Activated CD4-positive, alpha-beta T cell treated with anti-CD3 and anti-CD28 coated beads for 36 hours (primary cell): Measurements from ENCODE around the gene ATG7. TPM values are rescaled to one million over a fixed set of nuclear protein-coding genes. Genes with fewer than 3 reads are reported as not detected.

Source experiments
- ATAC-seq: fragments of 200-7000 bp; cut with Tn5 transposase; one replicate; pipeline ENCODE4 v1.10.0; 2021; ENCODE audit warnings: mild to moderate bottlenecking, moderate library complexity
- CTCF ChIA-PET: fragments of 350-600 bp; sonication (Branson Sonifier 250); formaldehyde crosslinking; loops from one replicate; lab custom pipeline; 2021; ENCODE audit warnings: antibody characterized with exemption; lab: Charles Lee
- POLR2A ChIA-PET: fragments of 350-600 bp; sonication (Branson Sonifier 250); formaldehyde crosslinking; loops from one replicate; lab custom pipeline; 2021; ENCODE audit warnings: antibody characterized with exemption, inconsistent platforms; lab: Charles Lee
- DNase-seq: peaks from one replicate; pipeline ENCODE4 v3.0.0-alpha.2; 2020
- H3K27ac Mint-ChIP-seq: one replicate; pipeline ENCODE4 v1.8.0; 2021; ENCODE audit warnings: mixed read lengths
- H3K27me3 Mint-ChIP-seq: one replicate; pipeline ENCODE4 v1.8.0; 2021; ENCODE audit warnings: mixed read lengths
- H3K36me3 Mint-ChIP-seq: one replicate; pipeline ENCODE4 v1.8.0; 2021; ENCODE audit warnings: low read depth, mixed read lengths
- H3K4me1 Mint-ChIP-seq: one replicate; pipeline ENCODE4 v1.8.0; 2021; ENCODE audit warnings: mixed read lengths
- H3K4me3 Mint-ChIP-seq: one replicate; pipeline ENCODE4 v1.8.0; 2021; ENCODE audit warnings: mild to moderate bottlenecking, moderate library complexity, mixed read lengths
- H3K9me3 Mint-ChIP-seq: one replicate; pipeline ENCODE4 v1.8.0; 2021; ENCODE audit warnings: low read depth, mixed read lengths
- intact Hi-C, 2 experiments: fragments of 100-400 bp; cut with DNase I in 1 of 2; cut with micrococcal nuclease in 1 of 2; formaldehyde crosslinking; loops; one replicate each; pipeline versions ENCODE4 v1.14.2 to v1.15.1; 2022 to 2024; cut with DNase I, micrococcal nuclease
- total RNA-seq, 2 experiments: library from RNA; stranded (reverse); gene quantifications; one replicate each; pipeline ENCODE4 v1.2.3, GENCODE V29; 2021

Gene ATG7
- total RNA-seq, 2 experiments from 2014 or later: 31.6 to 34.5 TPM

- intact Hi-C loops: no loop called here
Observed at GRCh38 chr3:11385891-11386290, 113.7 kb downstream of the ATG7 start.

GRCh38 chr3:11386465-11387113 lies 114.4 kb downstream of the ATG7 start:
- DNase-seq (no peak), ATAC-seq (no peak)
- Mint-ChIP-seq H3K27ac (no peak overlapping the region), H3K4me1 (peaks cover 18% of the 10 kb centered on the region), H3K27me3 (no peaks in the 10 kb centered on the region), H3K4me3 (no peak overlapping the region), H3K9me3 (no peaks in the 10 kb centered on the region), H3K36me3 (peaks cover 9% of the 10 kb centered on the region)
- intact Hi-C loops: no loop called here
- CTCF ChIA-PET: interaction anchor here (0.6 to 0.7 kb wide), 3 partner anchors 52 to 129 kb away, joined by 3 read pairs; no protein-coding TSS in a partner anchor
- POLR2A ChIA-PET: no interaction called here

More at GRCh38 chr3:11385891-11386290, 113.7 kb downstream of the ATG7 start:
- no peaks in the 10 kb centered on the region for H3K9me3 Mint-ChIP-seq
- DNase-seq (no peak), ATAC-seq (no peak)
- H3K27ac Mint-ChIP-seq: no peak overlapping the region
- peaks cover 11% of the 10 kb centered on the region for H3K36me3 Mint-ChIP-seq
- peaks cover 11% of the 10 kb centered on the region for H3K4me1 Mint-ChIP-seq
- no peak overlapping the region for H3K4me3 Mint-ChIP-seq
- no peaks in the 10 kb centered on the region for H3K27me3 Mint-ChIP-seq
- ChIA-PET POLR2A (no interaction called here), CTCF (interaction anchor here (0.6 kb wide), 1 partner anchor 130 kb away, joined by 3 read pairs; no protein-coding TSS in a partner anchor)

DNA sequence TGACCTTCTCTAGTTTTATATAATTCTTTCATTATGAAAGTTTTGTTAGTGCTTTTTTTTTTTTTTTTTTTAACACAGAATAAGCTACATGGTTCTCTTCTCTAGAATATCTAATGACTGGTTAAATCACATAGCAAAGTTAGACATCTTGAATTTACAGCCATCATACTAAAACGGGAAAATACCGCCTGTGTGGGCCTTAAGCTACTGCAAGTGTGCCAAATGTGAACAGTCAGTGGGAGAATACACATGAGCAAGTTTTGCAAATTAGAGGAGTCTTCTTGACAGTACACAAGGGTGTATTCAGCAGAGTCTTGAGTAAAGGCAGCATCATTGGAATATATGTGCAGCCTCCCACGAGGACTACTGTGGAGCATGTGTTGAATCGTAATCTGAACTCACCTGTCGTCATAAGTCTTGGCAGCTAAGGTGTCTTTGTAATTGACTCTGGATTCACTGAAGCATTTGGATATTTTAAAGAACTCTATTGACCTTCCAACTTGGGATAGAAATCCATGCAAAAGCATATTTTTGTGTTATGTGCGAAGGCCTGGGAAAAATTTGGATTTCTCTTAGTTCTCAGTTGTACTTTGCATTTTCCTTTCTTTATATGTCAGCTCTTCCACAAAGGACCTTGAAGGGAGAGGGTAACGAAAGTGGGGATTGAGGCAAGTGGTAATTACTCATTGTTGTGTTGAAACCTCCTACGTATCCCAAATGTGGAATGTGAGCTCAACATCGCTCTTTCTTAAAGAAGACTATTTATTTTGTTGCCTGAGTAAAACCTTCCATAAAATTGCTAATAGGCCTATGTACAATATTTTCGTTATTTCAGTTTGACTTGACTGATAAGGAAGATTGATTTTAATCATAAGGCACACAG lies 117.4 kb downstream of the ATG7 start:
- ATAC-seq (no peak), DNase-seq (no peak)
- intact Hi-C loops: no loop called here
- H3K27ac Mint-ChIP-seq: no peak overlapping the region
- H3K27me3 Mint-ChIP-seq: no peaks in the 10 kb centered on the region
- no peaks in the 10 kb centered on the region for H3K9me3 Mint-ChIP-seq
- H3K36me3 Mint-ChIP-seq: peaks cover 13% of the 10 kb centered on the region
- ChIA-PET POLR2A (interaction anchor here (0.6 kb wide), 1 partner anchor 253 kb away, joined by 4 read pairs; no protein-coding TSS in a partner anchor), CTCF (interaction anchor here (0.6 to 1.1 kb wide), 2 partner anchors 234 to 262 kb away, joined by 3 to 4 read pairs; no protein-coding TSS in a partner anchor)
- H3K4me3 Mint-ChIP-seq: no peak overlapping the region
- peaks cover 28% of the 10 kb centered on the region for H3K4me1 Mint-ChIP-seq

DNA sequence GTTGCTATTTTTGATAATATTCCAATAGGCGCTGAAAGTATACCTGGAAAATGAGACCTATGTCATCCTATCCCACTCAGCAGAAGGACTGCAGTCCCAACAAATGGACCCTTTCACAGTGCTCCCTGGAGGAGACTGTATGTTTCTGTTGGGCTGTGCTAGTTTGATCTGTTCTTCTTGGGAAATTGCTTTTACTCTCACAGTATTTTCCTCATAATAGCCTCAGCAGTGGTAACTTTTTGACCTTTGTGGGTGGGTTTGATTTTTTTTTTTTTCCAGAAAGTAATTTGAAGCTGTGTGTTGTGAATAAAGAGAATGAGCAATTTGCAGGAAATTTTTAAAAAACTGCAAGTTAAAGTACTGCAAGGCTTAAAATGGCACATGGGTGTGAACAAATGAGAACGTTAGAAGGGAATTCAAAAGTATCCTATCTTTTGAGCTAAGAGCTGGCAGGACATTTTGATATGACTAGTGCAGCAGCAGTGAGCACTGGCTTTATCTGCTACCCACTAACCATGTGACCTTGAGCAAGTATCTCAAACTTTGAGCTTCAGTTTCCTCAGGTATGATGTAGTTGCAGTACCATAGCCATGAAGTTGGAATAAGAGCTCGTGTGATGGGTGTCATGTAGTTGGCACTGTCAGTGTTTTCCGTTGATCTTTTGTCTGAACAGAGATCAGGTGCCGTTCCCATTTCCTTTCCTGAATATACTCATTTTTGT lies 118.4 kb downstream of the ATG7 start:
- DNase-seq (no peak), ATAC-seq (no peak)
- no peak overlapping the region for H3K4me3 Mint-ChIP-seq
- H3K4me1 Mint-ChIP-seq: peaks cover 28% of the 10 kb centered on the region
- H3K9me3 Mint-ChIP-seq: no peaks in the 10 kb centered on the region
- ChIA-PET CTCF (interaction anchor here (0.6 to 2.0 kb wide), 6 partner anchors 9 to 264 kb away, joined by 3 to 7 read pairs (median 4); no protein-coding TSS in a partner anchor), POLR2A (no interaction called here)
- peaks cover 13% of the 10 kb centered on the region for H3K36me3 Mint-ChIP-seq
- intact Hi-C loops: no loop called here
- no peaks in the 10 kb centered on the region for H3K27me3 Mint-ChIP-seq
- H3K27ac Mint-ChIP-seq: no peak overlapping the region

DNA sequence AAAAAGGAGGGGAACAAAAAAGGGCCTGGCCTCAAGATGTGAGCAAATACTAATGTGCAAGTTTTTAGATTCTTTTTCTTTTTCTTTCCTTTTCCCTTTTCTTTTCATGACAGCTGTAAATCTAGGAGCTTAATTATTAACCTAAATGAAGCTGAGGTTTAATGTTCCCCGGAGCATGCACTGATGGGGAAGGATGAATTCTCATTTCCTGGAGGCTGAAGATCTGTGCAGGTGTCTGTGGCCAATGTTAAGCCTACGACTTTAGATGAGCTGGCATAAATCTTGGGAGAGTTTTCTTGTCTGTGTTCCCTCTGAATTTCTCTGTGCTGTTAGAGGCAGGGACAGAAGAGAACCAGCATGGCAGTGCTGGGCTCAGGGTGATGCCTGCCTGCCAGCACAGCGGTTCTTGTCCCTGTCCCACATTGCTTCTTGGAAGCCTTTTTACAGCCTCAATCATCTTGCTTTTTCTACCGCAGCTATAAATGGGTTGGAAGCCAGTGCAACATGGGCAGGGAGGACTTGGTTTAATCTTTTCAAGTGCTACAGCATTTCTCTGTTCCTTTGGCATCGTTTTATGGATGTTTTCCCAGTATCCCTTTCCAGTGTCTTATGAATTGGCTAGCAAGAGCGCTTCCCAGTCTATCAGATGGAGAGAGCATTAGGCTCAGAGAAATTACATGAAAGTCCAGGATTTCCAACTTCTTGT lies 119.1 kb downstream of the ATG7 start:
- H3K9me3 Mint-ChIP-seq: no peaks in the 10 kb centered on the region
- DNase-seq (no peak), ATAC-seq (no peak)
- ChIA-PET CTCF (interaction anchor here (0.6 to 2.0 kb wide), 5 partner anchors 10 to 264 kb away, joined by 3 to 7 read pairs (median 4); no protein-coding TSS in a partner anchor), POLR2A (no interaction called here)
- peaks cover 13% of the 10 kb centered on the region for H3K36me3 Mint-ChIP-seq
- intact Hi-C loops: no loop called here
- H3K27me3 Mint-ChIP-seq: no peaks in the 10 kb centered on the region
- peaks cover 28% of the 10 kb centered on the region for H3K4me1 Mint-ChIP-seq
- no peak overlapping the region for H3K27ac Mint-ChIP-seq
- H3K4me3 Mint-ChIP-seq: no peak overlapping the region

GRCh38 chr3:11392014-11392859 lies 120.0 kb downstream of the ATG7 start:
- ChIA-PET POLR2A (interaction anchor here (0.6 to 0.7 kb wide), 2 partner anchors 9 to 1712 kb away, joined by 4 to 9 read pairs; no protein-coding TSS in a partner anchor), CTCF (interaction anchor here (0.9 to 2.0 kb wide), 2 partner anchors 11 to 259 kb away, joined by 6 to 7 read pairs; no protein-coding TSS in a partner anchor)
- H3K27ac Mint-ChIP-seq: no peak overlapping the region
- intact Hi-C loops: no loop called here
- ATAC-seq (no peak), DNase-seq (no peak)
- peaks cover 28% of the 10 kb centered on the region for H3K4me1 Mint-ChIP-seq
- H3K36me3 Mint-ChIP-seq: peaks cover 8% of the 10 kb centered on the region
- no peaks in the 10 kb centered on the region for H3K9me3 Mint-ChIP-seq
- H3K4me3 Mint-ChIP-seq: no peak overlapping the region
- H3K27me3 Mint-ChIP-seq: no peaks in the 10 kb centered on the region

- peaks cover 28% of the 10 kb centered on the region for H3K4me1 Mint-ChIP-seq
- DNase-seq: no peak
- no peak for ATAC-seq
- CTCF ChIA-PET: interaction anchor here (0.9 kb wide), 1 partner anchor 12 kb away, joined by 6 read pairs; no protein-coding TSS in a partner anchor
- intact Hi-C loops: no loop called here
- POLR2A ChIA-PET: interaction anchor here (0.7 kb wide), 1 partner anchor 8 kb away, joined by 9 read pairs; no protein-coding TSS in a partner anchor
- H3K9me3 Mint-ChIP-seq: no peaks in the 10 kb centered on the region
- H3K27me3 Mint-ChIP-seq: no peaks in the 10 kb centered on the region
- no peak overlapping the region for H3K4me3 Mint-ChIP-seq
- no peak overlapping the region for H3K27ac Mint-ChIP-seq
- H3K36me3 Mint-ChIP-seq: peaks cover 6% of the 10 kb centered on the region
Observed at GRCh38 chr3:11392860-11393114, 120.6 kb downstream of the ATG7 start.

GRCh38 chr3:11393401-11393800 lies 121.2 kb downstream of the ATG7 start:
- Mint-ChIP-seq H3K36me3 (peaks cover 6% of the 10 kb centered on the region), H3K27ac (no peak overlapping the region), H3K27me3 (no peaks in the 10 kb centered on the region), H3K9me3 (no peaks in the 10 kb centered on the region), H3K4me1 (peaks cover 28% of the 10 kb centered on the region), H3K4me3 (no peak overlapping the region)
- DNase-seq: no peak
- ChIA-PET CTCF (no interaction called here), POLR2A (no interaction called here)
- no peak for ATAC-seq
- intact Hi-C loops: no loop called here

DNA sequence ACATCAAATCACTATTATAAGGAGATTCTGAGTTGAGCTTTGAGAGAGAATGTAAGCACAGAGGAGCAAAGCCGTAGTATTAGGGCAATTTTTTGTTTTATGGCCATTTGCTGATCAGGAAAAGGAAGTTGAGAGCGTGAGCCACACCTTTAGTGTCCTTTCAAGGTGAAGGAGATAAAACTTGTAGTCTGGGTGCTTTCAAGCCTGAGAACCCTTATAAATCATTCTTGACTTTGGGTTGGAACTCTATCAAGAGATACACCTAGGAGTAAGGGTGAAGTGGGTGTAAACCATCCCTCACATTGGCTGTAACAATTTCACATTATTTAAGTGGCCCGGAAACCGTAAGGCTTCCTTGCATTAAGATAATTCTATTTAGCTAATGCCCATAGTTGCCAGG lies 122.2 kb downstream of the ATG7 start:
- Mint-ChIP-seq H3K4me3 (no peak overlapping the region), H3K27ac (no peak overlapping the region), H3K36me3 (peaks cover 6% of the 10 kb centered on the region), H3K27me3 (no peaks in the 10 kb centered on the region), H3K9me3 (no peaks in the 10 kb centered on the region), H3K4me1 (peaks cover 28% of the 10 kb centered on the region)
- no peak for DNase-seq
- intact Hi-C loops: no loop called here
- no peak for ATAC-seq
- ChIA-PET CTCF (interaction anchor here (0.6 kb wide), 1 partner anchor 79 kb away, joined by 3 read pairs; no protein-coding TSS in a partner anchor), POLR2A (no interaction called here)

DNA sequence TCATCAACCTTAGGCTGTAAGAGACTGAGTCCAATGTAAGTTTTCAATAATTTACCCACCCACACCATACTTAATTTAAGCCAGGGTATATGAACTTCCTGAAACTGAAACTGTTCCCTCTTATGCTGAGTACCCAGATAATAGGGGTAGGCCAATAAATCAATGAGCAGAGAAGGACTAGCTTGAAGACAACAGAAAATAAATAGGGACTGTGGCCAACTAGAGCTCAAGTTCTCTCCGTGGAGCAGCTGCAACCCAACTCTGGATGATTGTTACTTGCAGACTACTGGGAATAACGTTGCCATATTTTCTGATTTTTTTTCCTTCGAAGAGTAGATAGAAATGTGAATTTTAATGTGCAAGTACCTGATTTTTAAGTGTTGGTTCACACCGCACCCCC lies 128.0 kb downstream of the ATG7 start:
- no peaks in the 10 kb centered on the region for H3K4me1 Mint-ChIP-seq
- H3K4me3 Mint-ChIP-seq: no peak overlapping the region
- no peak for DNase-seq
- POLR2A ChIA-PET: no interaction called here
- intact Hi-C loops: no loop called here
- H3K36me3 Mint-ChIP-seq: peaks cover 13% of the 10 kb centered on the region
- no peak overlapping the region for H3K27ac Mint-ChIP-seq
- no peak for ATAC-seq
- CTCF ChIA-PET: no interaction called here
- no peaks in the 10 kb centered on the region for H3K27me3 Mint-ChIP-seq
- peaks cover 3% of the 10 kb centered on the region for H3K9me3 Mint-ChIP-seq
